OCI-LY1 (cell line): Measurements from ENCODE around the gene NAV1.

Source experiments
- H2AFZ ChIP-seq: fragments of 200-600 bp; sonication (generic), shearing (Covaris generic); 2 replicates; pipeline ENCODE4 v1.6.0; 2014; ENCODE audit warnings: antibody characterized with exemption, mild to moderate bottlenecking, low read length
- H3F3A ChIP-seq: fragments of 200-600 bp; sonication (generic), shearing (Covaris generic); 2 replicates; pipeline ENCODE4 v1.6.0; 2014; ENCODE audit warnings: mild to moderate bottlenecking, antibody characterized with exemption, low read length, moderate library complexity; ENCODE audit not compliant: insufficient read depth
- H3K27ac ChIP-seq: fragments of 200-600 bp; sonication (generic); 2 replicates; pipeline ENCODE4 v1.5.1; 2014; ENCODE audit warnings: low read length, mixed run types, mild to moderate bottlenecking, low read depth; ENCODE audit not compliant: poor library complexity, severe bottlenecking
- H3K27me3 ChIP-seq: fragments of 200-600 bp; sonication (generic); 2 replicates; pipeline ENCODE4 v1.6.0; 2014; ENCODE audit warnings: antibody characterized with exemption, mild to moderate bottlenecking, low read length, moderate library complexity; ENCODE audit not compliant: insufficient read depth
- H3K36me3 ChIP-seq: fragments of 200-600 bp; sonication (generic); 2 replicates; pipeline ENCODE4 v1.6.1; 2014; ENCODE audit warnings: mild to moderate bottlenecking, antibody characterized with exemption, low read length, moderate library complexity, mixed read lengths; ENCODE audit not compliant: insufficient read depth
- H3K4me1 ChIP-seq: fragments of 200-600 bp; sonication (generic); 2 replicates; pipeline ENCODE4 v1.5.1; 2014; ENCODE audit warnings: mild to moderate bottlenecking, low read length, moderate library complexity; ENCODE audit not compliant: insufficient read depth, severe bottlenecking
- H3K4me2 ChIP-seq: fragments of 200-600 bp; sonication (generic), shearing (Covaris generic); 2 replicates; pipeline ENCODE4 v1.6.1; 2014; ENCODE audit warnings: low read length
- H3K4me3 ChIP-seq: fragments of 200-600 bp; sonication (generic); 2 replicates; pipeline ENCODE4 v1.5.1; 2014; ENCODE audit warnings: low read length, low read depth, mild to moderate bottlenecking, mixed read lengths; ENCODE audit not compliant: poor library complexity, severe bottlenecking
- H3K79me2 ChIP-seq: fragments of 200-600 bp; shearing (Covaris generic); 2 replicates; pipeline ENCODE4 v1.6.1; 2016; ENCODE audit warnings: mixed run types, low read length, mixed read lengths; ENCODE audit not compliant: insufficient read depth
- H3K9ac ChIP-seq: fragments of 200-600 bp; sonication (generic), shearing (Covaris generic); 2 replicates; pipeline ENCODE4 v1.6.1; 2014; ENCODE audit warnings: mild to moderate bottlenecking, low read length, mixed read lengths
- H3K9me2 ChIP-seq: fragments of 200-600 bp; sonication (generic), shearing (Covaris generic); 2 replicates; pipeline ENCODE4 v1.6.1; 2014; ENCODE audit warnings: low read depth, mild to moderate bottlenecking, low read length, mixed read lengths
- H3K9me3 ChIP-seq: fragments of 200-600 bp; shearing (Covaris generic); 2 replicates; pipeline ENCODE4 v1.6.1; 2014; ENCODE audit warnings: low read length, mixed read lengths
- H4K20me1 ChIP-seq: fragments of 200-600 bp; sonication (generic), shearing (Covaris generic); 2 replicates; pipeline ENCODE4 v1.6.0; 2016; ENCODE audit warnings: mild to moderate bottlenecking, low read length; ENCODE audit not compliant: insufficient read depth
- CTCF ChIP-seq: fragments of 200-600 bp; sonication (generic), shearing (Covaris generic); IDR thresholded peaks from 2 replicates; pipeline ENCODE4 v1.5.1; 2017; ENCODE audit warnings: mild to moderate bottlenecking, antibody characterized with exemption, low read length, moderate library complexity, mixed read lengths
- EZH2 ChIP-seq: fragments of 200-600 bp; sonication (generic), shearing (Covaris generic); IDR thresholded peaks from 2 replicates; pipeline ENCODE4 v1.8.0; 2017; ENCODE audit warnings: borderline replicate concordance, mixed run types, mild to moderate bottlenecking, antibody characterized with exemption, low read length, moderate library complexity, mixed read lengths

NAV1 gene

DNA sequence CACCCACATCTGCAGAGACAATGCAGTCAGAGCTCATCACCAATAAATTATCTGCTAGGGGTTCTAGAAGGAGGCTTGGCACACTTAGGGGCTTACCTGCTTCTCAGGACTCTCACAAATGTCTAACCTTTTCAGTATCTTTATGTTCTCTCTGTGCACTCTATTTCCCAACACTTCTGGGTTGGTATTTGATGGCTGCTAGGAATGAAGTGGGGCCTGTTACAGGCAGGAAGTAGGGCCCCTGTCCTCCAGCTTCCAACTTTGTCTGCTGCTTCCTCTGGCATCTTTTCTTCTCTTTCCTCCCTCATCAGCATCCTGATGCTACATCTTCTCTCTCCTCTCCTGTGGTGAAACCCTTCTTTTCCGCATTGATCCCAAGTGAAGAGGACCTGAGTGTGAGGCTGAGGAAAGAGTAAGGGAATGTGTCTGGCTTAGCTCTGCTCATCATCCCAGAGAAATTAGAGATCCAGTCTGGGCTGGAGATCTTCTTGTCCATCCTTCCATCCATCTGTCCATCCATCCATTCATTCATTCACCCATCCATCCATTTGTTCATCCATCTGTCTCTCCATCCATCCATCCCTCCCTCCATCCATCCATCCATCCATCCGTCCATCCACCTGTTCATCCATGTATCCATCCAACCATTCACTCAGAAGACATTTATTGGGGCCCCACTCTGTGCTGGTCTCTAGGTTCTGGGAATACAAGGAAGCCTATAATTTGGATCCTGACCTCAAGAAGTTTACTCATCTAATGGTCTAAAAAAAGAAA lies 29.1 kb upstream of the NAV1 start:
- Histone ChIP-seq H3K27ac (peak overlapping the region; percentile 77), H3K4me3 (no peak overlapping the region), H3K36me3 (no peaks in the 10 kb centered on the region), H4K20me1 (no peaks in the 10 kb centered on the region), H3K4me2 (no peak overlapping the region), H2AFZ (no peak overlapping the region), H3K9ac (no peak overlapping the region), H3F3A (no peaks in the 10 kb centered on the region), H3K9me3 (no peaks in the 10 kb centered on the region), H3K4me1 (peaks cover 68% of the 10 kb centered on the region), H3K27me3 (no peaks in the 10 kb centered on the region), H3K79me2 (no peaks in the 10 kb centered on the region), H3K9me2 (no peaks in the 10 kb centered on the region)
- TF ChIP-seq CTCF: no peak
- no peak for TF ChIP-seq EZH2

- Histone ChIP-seq H3K79me2 (no peaks in the 10 kb centered on the region), H3K9me2 (no peaks in the 10 kb centered on the region), H3F3A (no peaks in the 10 kb centered on the region), H3K4me2 (peak overlapping the region; percentile 33; the same call in 1 of the 2 replicates), H3K9me3 (no peaks in the 10 kb centered on the region), H3K27ac (peak overlapping the region; percentile 63), H3K4me1 (peaks cover 59% of the 10 kb centered on the region), H3K9ac (peak overlapping the region; percentile 25; the same call in 1 of the 2 replicates), H4K20me1 (no peaks in the 10 kb centered on the region), H2AFZ (no peak overlapping the region), H3K27me3 (no peaks in the 10 kb centered on the region), H3K36me3 (no peaks in the 10 kb centered on the region), H3K4me3 (no peak overlapping the region)
- TF ChIP-seq CTCF (no peak), EZH2 (no peak)
Observed at GRCh38 chr1:201510734-201511133, 28.2 kb upstream of the NAV1 start.

DNA sequence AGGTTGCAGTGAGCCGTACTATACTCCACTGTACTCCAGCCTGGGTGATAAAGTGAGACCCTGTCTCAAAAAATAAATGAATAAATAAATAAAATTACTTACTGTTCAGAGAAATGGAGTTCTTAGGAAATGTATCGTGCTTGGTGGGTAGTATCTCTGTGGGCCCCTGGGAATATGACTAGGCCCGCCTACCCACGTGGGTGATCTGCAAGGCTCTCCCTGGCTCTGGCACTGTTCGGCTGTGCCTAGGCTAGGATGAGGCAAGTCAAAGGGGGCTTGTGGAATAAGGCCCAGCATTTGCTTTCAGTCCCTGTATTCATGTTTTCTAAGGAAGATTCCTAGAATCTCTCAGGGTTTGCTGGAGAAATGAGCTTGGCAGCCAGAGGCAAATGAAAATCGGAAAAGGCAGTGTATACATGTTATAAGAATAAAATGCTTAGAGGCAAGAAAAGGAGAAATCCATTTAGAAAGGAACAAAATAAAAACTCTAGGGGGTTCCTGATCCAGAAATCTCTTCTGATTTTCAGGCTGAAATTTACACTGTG lies 27.5 kb upstream of the NAV1 start:
- Histone ChIP-seq H4K20me1 (no peaks in the 10 kb centered on the region), H3K27ac (peak overlapping the region; percentile 63), H3K9me3 (no peaks in the 10 kb centered on the region), H3F3A (no peaks in the 10 kb centered on the region), H3K79me2 (no peaks in the 10 kb centered on the region), H3K4me2 (peak overlapping the region; percentile 33; the same call in 1 of the 2 replicates), H3K36me3 (no peaks in the 10 kb centered on the region), H3K27me3 (no peaks in the 10 kb centered on the region), H3K9me2 (no peaks in the 10 kb centered on the region), H3K4me3 (no peak overlapping the region), H3K9ac (no peak overlapping the region), H3K4me1 (peaks cover 51% of the 10 kb centered on the region), H2AFZ (no peak overlapping the region)
- no peak for TF ChIP-seq EZH2
- TF ChIP-seq CTCF: no peak
